Type B pancreatic cell (in vitro differentiated cells): ENCODE results near the gene TMEM87B. TPM values are rescaled to one million over a fixed set of nuclear protein-coding genes. Genes with fewer than 3 reads are reported as not detected.

Experiments
- DNase-seq: peaks from one replicate; pipeline ENCODE4 v3.0.0; 2021; ENCODE audit warnings: mixed read lengths; ENCODE audit not compliant: unreplicated experiment; ENCODE audit errors: extremely low spot score
- H3K27ac Mint-ChIP-seq: 2 replicates; pipeline ENCODE4 v1.8.0; 2021; ENCODE audit warnings: mild to moderate bottlenecking, mixed read lengths
- H3K27me3 Mint-ChIP-seq: 2 replicates; pipeline ENCODE4 v1.8.0; 2021; ENCODE audit warnings: mixed read lengths
- H3K36me3 Mint-ChIP-seq: 2 replicates; pipeline ENCODE4 v1.8.0; 2021; ENCODE audit warnings: mixed read lengths
- H3K4me1 Mint-ChIP-seq: one replicate; pipeline ENCODE4 v1.8.0; 2021; ENCODE audit warnings: mixed read lengths; ENCODE audit not compliant: unreplicated experiment
- H3K4me3 Mint-ChIP-seq: 2 replicates; pipeline ENCODE4 v1.8.0; 2021; ENCODE audit warnings: mild to moderate bottlenecking, mixed read lengths
- H3K9me3 Mint-ChIP-seq: 2 replicates; pipeline ENCODE4 v1.8.0; 2021; ENCODE audit warnings: mixed read lengths
- total RNA-seq: library from RNA; stranded (reverse); gene quantifications from 2 replicates; pipeline ENCODE4 v1.2.1, GENCODE V29; 2021; ENCODE audit warnings: low replicate concordance
- TF ChIP-seq, protein P1 (sequence below): fragments of 200-600 bp; sonication (generic); conservative IDR thresholded peaks from 2 replicates; pipeline ENCODE4 v1.5.0; 2021; ENCODE audit warnings: antibody characterized with exemption, mild to moderate bottlenecking

Gene TMEM87B
- total RNA-seq, 1 donor from 2014 or later = 15.5 TPM

DNA sequence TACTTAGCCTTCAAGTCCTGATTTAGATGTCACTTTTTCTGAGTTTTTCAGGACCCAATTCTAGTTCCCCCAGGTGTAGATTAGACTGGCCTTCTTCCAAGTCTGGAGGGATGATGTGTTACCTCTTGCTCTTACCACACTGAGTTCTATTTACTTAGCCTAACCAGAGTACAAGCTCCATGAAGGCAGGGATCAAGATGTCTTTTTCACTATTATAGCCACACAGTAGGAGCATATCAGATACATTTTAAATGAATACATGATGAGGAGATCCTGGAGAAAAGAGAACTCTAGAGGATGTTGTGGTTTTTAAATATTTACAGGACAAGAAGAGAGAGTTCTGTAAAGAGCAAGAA is 30.3 kb downstream of the TMEM87B start:
- Mint-ChIP-seq H3K4me3 (no peak overlapping the region), H3K27ac (no peak overlapping the region), H3K9me3 (no peaks in the 10 kb centered on the region), H3K4me1 (peaks cover 5% of the 10 kb centered on the region), H3K27me3 (no peaks in the 10 kb centered on the region), H3K36me3 (peaks cover 72% of the 10 kb centered on the region)
- TF ChIP-seq, protein P1, sequence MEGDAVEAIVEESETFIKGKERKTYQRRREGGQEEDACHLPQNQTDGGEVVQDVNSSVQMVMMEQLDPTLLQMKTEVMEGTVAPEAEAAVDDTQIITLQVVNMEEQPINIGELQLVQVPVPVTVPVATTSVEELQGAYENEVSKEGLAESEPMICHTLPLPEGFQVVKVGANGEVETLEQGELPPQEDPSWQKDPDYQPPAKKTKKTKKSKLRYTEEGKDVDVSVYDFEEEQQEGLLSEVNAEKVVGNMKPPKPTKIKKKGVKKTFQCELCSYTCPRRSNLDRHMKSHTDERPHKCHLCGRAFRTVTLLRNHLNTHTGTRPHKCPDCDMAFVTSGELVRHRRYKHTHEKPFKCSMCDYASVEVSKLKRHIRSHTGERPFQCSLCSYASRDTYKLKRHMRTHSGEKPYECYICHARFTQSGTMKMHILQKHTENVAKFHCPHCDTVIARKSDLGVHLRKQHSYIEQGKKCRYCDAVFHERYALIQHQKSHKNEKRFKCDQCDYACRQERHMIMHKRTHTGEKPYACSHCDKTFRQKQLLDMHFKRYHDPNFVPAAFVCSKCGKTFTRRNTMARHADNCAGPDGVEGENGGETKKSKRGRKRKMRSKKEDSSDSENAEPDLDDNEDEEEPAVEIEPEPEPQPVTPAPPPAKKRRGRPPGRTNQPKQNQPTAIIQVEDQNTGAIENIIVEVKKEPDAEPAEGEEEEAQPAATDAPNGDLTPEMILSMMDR = no peak
- DNase-seq = no peak

- Mint-ChIP-seq H3K27ac (no peak overlapping the region), H3K9me3 (no peaks in the 10 kb centered on the region), H3K4me1 (peaks cover 5% of the 10 kb centered on the region), H3K36me3 (peaks cover 67% of the 10 kb centered on the region), H3K27me3 (no peaks in the 10 kb centered on the region), H3K4me3 (no peak overlapping the region)
- TF ChIP-seq, protein P1 = no peak
- DNase-seq = no peak
Measured at GRCh38 chr2:112085916-112086669, 31.0 kb downstream of the TMEM87B start.

GRCh38 chr2:112087346-112088020 is 32.4 kb downstream of the TMEM87B start:
- Mint-ChIP-seq H3K36me3 (peaks cover 66% of the 10 kb centered on the region), H3K27me3 (no peaks in the 10 kb centered on the region), H3K4me1 (peaks cover 5% of the 10 kb centered on the region), H3K27ac (no peak overlapping the region), H3K9me3 (no peaks in the 10 kb centered on the region), H3K4me3 (no peak overlapping the region)
- no peak for DNase-seq
- TF ChIP-seq, protein P1 = no peak

DNA sequence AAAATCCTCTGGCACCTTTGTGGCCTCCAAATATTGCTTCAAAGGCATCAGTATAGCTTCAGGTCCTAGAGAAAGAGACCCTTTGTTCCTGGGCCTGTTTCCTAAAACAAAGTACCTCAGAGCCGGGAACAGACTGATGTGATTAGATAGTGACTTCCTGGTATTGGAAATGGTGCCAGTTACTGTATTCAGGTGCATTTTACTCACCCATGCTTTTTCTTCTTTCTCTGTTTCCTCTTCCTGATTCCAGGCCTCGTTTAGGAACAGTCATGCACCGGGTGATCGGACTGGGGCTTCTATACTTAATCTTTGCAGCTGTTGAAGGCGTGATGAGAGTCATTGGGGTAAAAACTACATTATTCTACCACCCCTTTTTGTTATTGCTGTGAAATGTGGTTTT is 34.3 kb downstream of the TMEM87B start:
- TF ChIP-seq, protein P1 = no peak
- no peak for DNase-seq
- Mint-ChIP-seq H3K9me3 (no peaks in the 10 kb centered on the region), H3K27me3 (no peaks in the 10 kb centered on the region), H3K4me1 (peaks cover 5% of the 10 kb centered on the region), H3K4me3 (no peak overlapping the region), H3K36me3 (peaks cover 52% of the 10 kb centered on the region), H3K27ac (no peak overlapping the region)

GRCh38 chr2:112092286-112093041 is 37.4 kb downstream of the TMEM87B start:
- Mint-ChIP-seq H3K27me3 (no peaks in the 10 kb centered on the region), H3K9me3 (no peaks in the 10 kb centered on the region), H3K4me1 (no peaks in the 10 kb centered on the region), H3K4me3 (no peak overlapping the region), H3K36me3 (peaks cover 36% of the 10 kb centered on the region), H3K27ac (no peak overlapping the region)
- TF ChIP-seq, protein P1 = no peak
- DNase-seq = no peak
